NCI-H146 treated with DMSO at 0.1 percent for 48 hours (cell line): ENCODE data around the gene SLC4A8.
"Not testable (repeated sequence)": the region's sequence is repeated elsewhere in the genome, so short reads cannot be mapped to it uniquely, and the experiment has no call there.

Source experiments
- DNase-seq: peaks from one replicate; lab custom pipeline; 2025; ENCODE audit not compliant: unreplicated experiment; lab: John Stamatoyannopoulos, UW

SLC4A8 gene

DNA sequence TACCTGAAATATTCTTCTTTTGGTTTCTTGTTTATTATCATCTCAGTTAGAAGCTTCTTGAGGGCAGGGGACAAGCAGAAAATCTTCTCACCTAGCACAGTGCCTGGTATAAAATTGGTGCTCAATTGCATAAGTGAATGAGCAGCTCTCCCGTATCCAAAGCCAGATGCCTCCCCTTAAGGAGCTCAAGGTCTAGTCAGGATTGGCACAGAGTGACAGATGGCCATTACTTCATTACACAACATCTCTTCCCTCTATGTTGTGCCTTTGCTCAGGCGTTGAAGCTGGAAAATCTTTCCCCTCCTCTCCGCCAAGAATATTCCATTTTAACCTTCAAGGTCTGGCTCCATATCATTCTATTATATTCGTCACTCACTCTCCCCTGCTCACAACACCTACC lies 3.6 kb downstream of the SLC4A8 start:
- no peak for DNase-seq

GRCh38 chr12:51429700-51430099 lies 5.1 kb downstream of the SLC4A8 start:
- DNase-seq, result no peak

DNA sequence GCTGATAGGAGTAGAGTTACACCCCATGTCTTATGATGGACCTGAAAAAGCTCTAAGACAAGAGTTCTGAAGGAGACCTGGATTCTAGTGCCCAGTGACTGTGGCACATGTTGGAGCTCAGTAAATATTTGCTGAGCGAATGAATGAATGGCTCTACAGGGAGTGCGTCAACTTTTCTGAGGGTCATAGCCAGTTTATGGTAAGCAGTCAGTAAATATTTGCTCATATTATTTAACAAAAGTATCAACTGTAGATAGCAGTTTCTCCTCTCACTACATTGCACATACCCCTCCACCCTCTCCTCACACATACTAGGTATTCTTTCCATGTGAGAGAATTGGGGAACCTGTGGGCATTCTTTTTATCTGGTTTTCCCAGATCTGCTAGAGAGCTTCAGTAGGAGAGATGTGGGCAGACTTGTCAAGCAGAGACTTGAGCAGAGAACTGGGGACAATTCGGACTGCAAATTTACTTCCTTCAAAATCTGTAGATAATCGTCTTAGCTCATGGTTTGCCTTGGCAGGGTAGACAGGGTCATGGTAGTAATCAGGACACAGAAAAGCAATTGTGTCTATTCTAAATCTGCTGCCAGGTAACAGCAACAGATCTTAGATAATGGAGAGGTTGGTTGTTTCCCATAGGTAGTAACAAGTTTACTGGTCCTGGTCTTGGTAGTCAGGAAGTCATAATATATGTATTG lies 5.7 kb downstream of the SLC4A8 start:
- DNase-seq, result peak; percentile 88

GRCh38 chr12:51432921-51433320 lies 8.3 kb downstream of the SLC4A8 start:
- DNase-seq, result no peak

DNA sequence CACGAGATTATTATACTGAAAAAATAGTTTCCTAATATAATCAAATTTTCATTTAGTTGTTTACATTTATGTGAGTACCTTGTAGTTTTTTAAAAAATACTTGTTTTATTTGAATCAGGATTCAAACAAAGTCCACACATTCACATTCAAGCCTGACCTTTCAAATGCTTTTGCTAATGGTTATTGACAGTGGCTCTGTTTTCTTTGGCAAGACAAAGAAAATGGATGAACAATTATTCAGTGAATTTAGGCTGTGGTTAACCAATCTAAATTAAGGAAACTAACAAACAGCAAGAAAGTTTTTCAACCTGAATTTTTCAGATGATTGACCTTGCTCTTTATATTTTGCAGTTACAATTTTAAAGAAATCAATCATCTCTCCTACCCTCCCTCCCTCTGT lies 9.7 kb downstream of the SLC4A8 start:
- DNase-seq, result peak; percentile 37

DNA sequence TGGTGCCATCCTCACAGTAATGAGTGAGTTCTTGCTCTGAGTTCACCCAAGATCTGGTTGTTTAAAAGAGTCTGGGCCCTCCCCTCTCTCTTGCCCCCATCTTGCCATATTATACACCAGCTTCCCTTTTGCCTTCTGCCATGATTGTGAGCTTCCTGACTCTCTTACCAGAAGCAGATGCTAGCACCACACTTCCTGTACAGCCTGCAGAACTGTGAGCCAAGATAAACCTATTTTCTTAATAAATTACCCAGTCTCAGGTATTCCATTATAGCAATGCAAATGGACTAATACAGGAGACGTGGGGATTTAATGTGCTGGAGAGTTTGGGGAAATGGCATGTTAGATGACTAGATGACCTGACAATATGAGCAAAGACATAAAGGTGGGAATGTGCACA lies 12.8 kb downstream of the SLC4A8 start:
- DNase-seq, result no peak

- DNase-seq, result no peak
Observed at GRCh38 chr12:51439330-51439729, 14.7 kb downstream of the SLC4A8 start.

GRCh38 chr12:51441583-51441982 lies 17.0 kb downstream of the SLC4A8 start:
- no peak for DNase-seq

- no peak for DNase-seq
Observed at GRCh38 chr12:51442324-51442723, 17.7 kb downstream of the SLC4A8 start.

GRCh38 chr12:51443573-51443972 lies 18.9 kb downstream of the SLC4A8 start:
- no peak for DNase-seq

- no peak for DNase-seq
Observed at GRCh38 chr12:51448618-51449256, 24.1 kb downstream of the SLC4A8 start.

GRCh38 chr12:51449580-51450246 lies 25.1 kb downstream of the SLC4A8 start:
- DNase-seq, result no peak

DNA sequence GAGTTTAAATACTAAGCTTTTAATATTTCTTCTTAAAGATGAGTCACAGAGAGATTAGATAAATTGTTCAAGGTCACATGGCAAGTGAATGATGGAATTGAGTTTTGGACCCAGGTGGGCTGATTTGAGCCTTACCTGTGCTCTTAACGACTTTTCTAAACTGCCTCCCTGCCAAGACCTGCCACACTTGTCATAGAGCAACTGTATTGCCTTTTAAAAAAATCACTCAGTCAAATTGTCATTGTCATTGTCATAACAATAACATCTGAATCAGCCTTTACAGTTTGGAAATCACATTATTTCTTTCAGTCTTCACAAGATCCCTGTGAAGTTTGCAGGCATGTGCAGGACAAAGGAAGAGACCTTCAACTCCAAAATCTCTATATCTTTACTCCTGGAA lies 25.7 kb downstream of the SLC4A8 start:
- no peak for DNase-seq

- DNase-seq, result no peak
Observed at GRCh38 chr12:51450806-51451205, 26.2 kb downstream of the SLC4A8 start.

DNA sequence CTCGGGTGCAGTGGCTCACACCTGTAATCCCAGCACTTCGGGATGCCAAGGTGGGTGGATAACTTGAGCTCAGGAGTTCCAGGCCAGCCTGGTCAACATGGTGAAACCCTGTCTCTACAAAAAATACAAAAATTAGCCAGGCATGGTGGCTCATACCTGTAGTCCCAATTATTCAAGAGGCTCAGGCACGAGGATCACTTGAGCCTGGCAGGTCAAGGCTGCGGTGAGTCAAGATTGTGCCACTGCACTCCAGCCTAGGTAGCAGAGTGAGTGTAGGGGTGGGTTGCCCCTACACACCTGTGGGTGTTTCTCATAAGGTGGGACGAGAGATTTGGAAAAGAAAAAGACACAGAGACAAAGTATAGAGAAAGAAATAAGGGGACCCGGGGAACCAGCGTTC lies 29.4 kb downstream of the SLC4A8 start:
- not testable (repeated sequence) for DNase-seq

GRCh38 chr12:51455050-51455449 lies 30.4 kb downstream of the SLC4A8 start:
- not testable (repeated sequence) for DNase-seq

DNA sequence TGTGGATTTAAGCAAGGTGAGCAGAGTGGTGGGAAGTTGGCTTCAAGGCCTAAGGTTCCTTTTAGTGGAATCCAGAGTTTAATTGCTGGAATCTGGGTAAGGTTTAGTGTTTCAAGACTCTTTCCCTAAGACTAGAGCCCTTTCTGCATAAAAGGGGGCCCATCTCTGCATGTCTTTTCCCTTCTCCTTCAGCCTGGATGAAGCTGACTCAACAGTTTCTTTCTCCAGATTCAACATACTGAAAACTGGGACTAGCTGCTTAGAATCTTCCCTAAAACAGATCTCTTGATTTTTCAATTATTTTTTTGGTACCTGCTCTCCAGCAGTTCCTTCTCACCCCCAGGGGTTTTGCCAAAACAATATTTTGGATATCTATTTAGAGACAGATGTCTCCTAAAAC lies 34.0 kb downstream of the SLC4A8 start:
- DNase-seq, result no peak

GRCh38 chr12:51460519-51460918 lies 35.9 kb downstream of the SLC4A8 start:
- peak; percentile 60 for DNase-seq

DNA sequence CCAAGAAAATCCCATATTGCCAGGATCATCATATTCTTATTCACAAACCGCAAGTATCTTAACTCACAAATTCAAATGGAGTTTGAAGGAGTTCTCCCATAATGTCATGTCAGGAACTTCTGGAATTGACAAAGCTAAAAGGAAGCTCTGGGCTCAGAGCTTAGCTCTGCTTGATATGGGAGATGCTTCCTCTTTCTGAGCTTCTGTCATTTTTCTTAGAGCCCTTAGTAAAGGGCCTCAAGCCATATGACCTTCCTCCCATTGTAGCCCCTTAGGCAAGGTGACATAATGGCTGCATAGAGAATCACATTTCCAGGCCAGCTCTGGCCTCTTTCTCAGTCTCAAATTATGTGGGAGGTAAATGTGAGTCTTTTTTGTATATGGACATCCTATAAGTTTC lies 40.9 kb downstream of the SLC4A8 start:
- DNase-seq, result no peak

- DNase-seq, result no peak
Observed at GRCh38 chr12:51470116-51470515, 45.5 kb downstream of the SLC4A8 start.

DNA sequence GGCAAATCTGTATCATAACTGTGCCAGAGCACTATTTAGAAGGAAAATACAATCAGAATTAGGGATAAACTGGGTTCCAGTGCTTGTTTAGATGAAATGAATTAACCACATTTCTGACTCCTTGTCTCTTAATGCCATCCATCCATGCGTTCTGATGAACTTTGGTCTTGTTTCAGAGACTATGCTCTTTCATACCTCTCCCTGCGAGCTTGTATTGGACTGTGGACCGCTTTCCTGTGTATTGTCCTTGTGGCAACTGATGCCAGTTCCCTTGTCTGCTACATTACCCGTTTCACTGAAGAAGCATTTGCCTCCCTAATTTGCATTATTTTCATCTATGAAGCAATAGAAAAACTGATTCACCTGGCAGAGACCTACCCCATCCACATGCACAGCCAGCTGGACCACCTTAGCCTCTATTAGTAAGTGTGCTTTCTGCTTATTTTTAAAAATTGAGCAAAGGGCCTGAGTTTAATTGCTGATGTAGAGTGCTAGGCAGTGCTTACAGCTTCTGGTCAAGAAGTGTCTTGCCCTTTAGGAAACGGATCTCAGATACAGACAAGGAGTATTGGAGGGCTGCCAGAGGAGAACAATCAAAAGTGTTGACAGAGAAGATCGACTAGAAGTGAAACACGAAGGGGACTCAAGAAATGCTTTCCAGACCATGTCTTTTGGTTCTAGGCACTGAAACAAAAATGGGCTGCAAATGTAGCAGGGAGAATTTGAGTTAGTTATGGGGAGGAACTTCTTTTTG lies 46.7 kb downstream of the SLC4A8 start:
- DNase-seq, result no peak

GRCh38 chr12:51472984-51473383 lies 48.4 kb downstream of the SLC4A8 start:
- no peak for DNase-seq
